SIG-M5 treated with dmso at 0.1 percent for 504 hours (cell line): ENCODE data around the gene RREB1.

Source experiments
- DNase-seq: peaks from one replicate; lab custom pipeline; 2025; ENCODE audit not compliant: unreplicated experiment; lab: John Stamatoyannopoulos, UW

Gene RREB1

DNA sequence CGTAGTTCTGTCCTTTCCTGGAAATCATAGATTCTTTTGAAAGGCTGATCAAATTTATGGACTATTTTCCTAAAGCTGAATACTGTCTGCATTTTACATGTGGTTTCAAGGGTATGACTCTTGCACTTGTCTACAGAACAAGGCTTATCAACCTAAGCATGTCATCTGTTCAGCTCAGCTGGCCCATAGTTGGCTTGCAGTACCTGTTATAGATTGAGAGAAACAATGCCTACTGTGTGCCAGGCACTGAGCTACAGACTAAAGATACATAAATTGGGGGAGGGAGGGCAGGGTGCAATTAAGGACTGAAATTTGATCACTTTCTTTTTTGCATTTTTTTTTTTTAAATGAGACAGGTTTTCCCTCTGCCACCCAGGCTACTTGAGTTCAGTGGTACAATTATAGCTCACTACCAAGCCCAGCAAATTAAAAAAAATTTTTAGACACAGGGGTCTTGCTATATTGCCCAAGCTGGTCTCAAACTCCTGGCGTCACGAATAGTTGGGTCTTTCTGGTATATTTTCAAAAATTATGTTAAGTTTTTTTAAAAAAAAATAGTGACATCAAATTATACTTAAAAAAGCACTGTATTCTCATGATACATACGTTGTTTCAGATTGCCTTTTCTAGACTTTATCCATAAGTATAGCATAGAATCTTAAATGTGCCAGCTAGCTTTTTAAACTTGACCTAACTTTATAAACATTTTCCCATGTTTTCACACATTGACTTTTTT lies 52.2 kb downstream of the RREB1 start:
- no peak for DNase-seq

DNA sequence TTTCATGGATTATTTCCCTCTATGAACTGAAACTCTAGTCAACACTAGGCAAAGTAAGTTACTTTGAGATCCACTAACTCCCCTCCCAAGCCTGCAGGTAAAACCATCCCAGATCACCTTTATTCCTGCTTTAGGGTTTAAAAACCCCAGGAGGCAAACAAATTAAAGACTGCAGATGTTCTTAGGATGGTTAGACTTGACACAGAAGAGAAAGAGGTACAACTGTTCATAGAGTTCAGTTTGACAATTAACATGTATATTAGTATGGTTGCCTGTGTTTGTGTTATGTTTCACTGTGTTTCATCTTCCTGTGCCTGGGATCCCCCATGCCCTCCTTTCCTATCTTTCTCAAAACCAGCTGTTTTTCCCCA lies 53.5 kb downstream of the RREB1 start:
- no peak for DNase-seq

DNA sequence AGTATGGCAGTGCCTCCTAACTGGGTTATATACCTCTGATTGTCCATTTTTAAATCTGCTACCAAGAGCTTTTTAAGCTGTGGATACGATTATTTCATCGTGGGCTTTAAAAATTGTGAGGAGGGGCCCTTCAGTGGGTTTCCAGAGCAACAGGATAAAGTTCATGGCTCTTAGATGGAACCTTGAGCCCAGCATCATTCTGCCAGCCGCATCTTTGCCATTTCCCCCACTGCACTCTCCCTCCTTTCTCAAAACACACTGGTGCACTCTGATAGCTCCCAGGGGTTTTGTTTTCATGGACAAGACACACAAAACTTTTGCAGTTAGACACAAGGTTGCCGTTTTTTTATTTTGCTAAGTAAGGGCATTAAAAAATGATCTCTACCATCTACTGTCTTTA lies 54.1 kb downstream of the RREB1 start:
- no peak for DNase-seq

DNA sequence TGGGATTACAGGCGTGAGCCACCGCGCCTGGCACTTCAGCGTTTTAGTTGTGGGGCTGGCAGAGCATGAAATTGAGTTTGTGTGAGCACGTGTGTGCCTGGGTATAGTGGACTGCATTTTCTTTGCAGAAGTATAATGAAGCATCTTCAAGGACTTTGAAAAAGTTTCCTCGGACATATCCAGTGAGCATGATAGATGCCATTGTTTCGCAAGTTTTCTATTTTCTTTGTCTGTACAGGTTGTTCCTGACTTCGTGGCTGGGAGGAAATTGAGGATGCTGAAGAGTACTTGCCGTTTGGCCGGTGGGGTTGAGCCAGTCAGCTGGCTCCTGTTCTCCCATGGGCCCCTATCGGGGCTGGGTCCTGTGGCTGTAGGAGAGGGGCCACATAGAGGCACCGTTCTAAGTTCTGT lies 55.9 kb downstream of the RREB1 start:
- peak; percentile 37 for DNase-seq

DNA sequence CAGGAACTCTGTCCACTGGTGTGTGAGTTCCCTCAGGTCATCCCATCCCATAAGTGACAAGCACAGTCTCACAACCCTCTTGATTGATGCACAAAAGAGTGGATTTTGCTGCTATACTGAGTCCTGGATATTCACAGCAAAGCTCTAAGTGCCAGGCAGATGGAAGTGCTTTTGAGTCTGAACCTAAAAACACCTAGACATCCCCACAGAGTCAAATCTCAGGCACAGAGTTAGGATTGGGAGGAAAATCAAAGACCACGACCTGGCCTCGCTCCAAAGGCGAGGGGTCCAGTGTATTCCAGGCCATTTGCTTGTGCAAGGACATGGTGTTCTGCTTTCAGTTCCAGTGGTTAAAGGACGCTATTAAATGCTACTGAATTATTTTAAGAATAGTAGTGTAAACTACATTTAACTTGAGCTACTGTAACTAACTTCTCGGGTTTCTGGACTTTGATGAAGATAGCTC lies 56.8 kb downstream of the RREB1 start:
- DNase-seq, result no peak

DNA sequence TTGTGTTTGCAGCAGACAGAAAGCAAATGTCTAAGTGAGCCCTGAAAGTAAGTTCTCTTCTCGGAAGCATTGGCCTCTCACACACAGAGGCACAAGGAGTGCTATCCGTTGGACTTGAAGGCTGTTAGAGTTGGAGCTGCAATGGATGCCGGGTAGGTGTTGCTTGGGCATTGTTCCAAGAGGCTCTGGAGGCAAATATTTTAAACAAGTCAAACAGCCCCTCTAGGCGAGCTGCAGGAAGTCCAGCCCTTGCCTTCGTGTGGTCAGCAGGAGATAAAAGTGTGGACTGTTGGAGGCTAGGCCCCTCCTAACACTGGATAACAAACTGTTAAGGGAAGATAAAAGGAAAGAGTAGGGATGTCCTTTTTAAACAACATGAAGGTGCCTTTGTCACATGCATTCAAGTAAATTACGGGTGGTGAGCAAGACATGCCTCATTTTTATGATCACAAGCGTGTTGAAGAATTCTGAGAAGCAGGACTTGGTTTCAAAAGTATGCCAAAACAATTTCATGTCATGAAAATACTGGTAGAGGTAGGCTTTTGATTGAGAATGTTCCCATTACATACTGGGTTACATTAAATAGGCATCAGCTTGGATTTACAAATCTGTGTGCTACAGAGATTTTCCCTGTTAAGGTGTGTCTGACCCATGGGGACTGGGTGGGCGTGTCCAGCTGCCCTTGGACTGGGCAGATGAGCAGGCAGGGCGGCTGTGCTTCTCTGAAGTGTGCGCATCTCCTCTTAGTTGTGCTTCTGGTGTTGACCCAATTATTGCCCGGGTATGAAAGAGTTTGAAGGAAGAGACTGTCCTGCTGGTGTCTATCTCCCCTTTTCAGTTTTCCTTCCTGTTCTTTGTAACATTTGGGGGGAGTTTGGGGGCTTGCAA lies 57.5 kb downstream of the RREB1 start:
- peak; percentile 68 for DNase-seq

DNA sequence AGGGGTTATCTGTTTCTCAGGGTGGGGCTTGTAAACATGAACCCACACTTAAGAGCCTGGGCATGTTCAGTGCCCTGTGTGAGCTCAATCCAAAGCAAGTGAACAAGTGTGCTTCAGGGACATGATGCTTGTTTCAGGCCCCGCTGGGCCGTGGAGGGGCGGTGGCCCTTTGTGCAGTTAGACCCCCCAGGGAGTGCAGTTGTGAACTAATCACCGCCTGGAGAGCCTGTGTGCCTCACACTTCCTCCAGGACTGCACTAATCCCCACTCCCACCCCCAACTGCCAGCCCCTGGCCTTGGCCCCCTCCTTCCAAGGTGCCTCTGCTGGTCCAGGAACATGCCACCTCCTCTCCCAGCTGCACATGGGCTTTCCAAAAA lies 58.1 kb downstream of the RREB1 start:
- DNase-seq, result peak; percentile 76

DNA sequence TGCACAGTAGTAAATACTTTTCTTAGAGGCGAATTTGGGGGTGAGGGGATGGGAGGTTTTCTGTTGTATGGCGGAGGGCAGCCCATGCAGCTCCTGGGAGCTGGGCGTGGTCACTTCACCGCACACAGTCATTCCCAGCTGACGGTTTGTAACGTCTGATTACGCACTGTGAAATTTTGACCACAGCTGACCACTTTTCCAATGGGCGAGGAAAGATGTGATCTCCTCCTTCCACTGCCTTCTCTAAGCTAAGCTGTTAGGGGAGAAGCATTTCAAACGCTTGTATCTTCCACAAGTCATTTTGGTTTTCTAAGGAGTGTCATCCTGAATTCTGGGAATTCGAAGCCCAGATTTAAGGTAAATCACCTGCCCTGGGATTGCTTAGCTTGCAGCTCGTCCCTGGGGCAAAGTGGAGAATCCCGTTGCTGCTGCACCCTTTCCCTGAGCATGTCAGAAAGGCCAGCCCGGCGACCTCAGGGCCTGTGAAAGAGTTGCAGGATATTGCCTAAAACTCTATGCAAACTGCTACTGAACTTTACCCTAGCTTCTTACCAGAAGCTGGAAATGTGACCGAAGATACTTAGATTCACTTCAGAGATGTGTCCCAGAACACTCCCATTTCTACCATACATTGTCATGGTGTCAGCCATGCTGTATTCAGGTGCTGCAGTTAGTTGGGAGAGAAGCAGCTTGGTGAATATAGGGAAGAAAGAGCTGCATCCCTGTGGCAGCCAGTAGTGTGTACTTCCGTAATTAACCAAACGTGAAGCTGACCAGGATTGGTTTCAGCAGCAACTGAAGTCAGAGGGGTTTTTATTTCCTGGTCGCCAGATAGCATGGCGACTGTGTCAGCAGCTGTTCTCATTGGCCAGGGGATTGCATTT lies 58.9 kb downstream of the RREB1 start:
- DNase-seq, result peak; percentile 76

DNA sequence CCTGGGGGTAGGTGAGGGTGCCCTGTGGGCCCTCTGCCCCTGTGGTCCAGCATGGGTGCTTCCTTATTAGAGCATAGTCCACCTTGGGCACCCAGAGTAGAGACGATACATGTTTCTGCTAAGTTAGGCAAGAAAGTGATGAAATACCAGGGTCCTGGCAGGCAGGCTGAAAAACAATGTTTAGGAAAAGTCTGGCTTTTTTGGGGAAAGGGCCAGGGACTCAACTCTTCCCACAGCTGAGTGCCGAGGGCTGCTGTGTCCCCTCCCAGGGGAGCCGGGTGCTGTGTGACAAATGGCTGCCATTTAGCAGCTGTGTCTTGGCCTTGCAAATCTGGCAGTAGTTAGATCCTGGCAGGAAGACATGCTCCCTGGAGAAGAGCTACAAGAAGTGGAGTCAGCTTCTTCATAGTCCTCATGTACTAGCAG lies 61.5 kb downstream of the RREB1 start:
- no peak for DNase-seq

DNA sequence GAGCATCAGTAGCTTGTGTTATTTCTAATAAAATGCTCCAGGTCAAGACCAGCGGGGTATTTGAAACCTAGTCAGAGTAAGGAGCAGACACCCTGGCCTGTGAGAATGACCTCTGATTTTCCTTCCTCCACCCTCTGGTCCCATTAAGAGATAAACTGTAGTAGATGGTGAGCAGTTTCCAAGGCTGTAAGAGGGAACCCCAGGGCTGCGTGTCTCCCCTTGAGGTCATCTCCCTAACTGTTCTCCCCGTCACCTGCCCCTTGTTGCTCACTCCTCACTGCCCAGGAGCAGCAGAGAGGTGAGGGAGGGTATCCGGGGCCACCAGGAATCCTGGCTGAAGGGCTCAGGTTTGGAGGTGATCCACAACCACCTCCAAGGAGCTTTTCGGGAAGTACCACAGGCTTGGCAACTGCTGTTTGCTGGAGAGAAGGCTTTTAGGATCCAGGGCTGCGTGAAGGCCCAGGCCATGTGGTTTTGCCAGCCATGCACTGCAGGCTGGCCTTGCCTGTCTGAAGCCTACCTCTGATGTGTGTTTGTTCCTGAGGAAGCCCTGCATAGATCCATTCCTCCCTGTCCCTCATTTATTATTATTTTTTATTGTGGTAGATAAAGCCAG lies 62.5 kb downstream of the RREB1 start:
- DNase-seq, result no peak

DNA sequence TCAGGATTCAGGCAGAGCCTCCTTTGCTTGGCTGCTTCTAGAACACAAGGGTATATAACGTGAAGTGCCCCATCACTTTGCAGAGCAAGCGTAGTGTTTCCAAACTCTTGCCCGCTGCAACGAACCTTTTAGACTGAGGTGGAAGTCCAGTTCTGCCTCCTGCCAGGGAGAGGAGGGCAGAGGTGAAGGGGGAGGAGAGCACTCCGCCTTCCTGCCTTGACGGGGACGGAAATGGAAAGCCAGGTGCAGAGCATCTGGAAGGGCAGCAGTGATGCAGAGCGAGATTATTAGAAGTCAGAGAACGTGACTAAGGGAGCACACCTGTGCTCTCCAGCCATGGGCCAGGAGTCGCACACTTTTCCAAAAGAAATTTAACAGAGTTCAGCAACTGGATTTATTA lies 63.4 kb downstream of the RREB1 start:
- no peak for DNase-seq

DNA sequence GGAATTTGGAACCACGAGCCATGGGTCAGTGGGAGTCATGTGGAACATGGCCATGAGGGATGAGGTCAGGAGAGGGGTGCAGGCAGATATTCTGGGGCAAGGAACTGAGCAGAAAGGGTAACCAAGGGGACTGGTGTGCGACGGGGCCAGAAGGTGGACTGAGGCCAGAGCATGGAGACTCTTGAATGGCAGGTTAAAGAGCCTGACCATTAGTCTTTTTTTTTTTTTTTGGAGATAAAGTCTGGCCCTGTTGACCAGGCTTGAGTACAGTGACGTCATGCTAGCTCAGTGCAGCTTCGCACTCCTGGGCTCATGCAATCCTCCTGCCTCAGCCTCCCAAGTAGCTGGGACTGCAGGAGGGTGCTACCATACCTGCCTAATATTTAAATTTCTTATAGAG lies 64.0 kb downstream of the RREB1 start:
- no peak for DNase-seq

DNA sequence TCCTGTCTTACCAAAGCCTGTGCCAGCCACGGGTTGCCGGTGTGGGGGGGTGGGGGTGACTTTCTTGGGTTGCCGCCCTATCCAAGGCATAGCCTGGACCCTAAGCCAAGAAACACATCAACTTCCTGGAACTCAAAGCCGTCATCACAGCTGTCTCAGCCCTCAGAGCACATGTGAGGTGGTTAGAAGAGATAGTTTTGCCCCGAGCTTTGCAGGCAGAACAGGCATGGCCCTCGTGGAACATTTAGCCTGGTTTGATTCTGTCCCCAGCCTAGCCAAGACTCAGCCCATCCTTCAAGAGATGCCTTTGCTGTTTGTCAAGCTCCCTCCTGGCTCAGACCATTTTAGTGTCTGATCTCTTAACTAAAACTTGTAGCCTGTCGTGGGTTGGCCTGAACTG lies 64.9 kb downstream of the RREB1 start:
- no peak for DNase-seq

DNA sequence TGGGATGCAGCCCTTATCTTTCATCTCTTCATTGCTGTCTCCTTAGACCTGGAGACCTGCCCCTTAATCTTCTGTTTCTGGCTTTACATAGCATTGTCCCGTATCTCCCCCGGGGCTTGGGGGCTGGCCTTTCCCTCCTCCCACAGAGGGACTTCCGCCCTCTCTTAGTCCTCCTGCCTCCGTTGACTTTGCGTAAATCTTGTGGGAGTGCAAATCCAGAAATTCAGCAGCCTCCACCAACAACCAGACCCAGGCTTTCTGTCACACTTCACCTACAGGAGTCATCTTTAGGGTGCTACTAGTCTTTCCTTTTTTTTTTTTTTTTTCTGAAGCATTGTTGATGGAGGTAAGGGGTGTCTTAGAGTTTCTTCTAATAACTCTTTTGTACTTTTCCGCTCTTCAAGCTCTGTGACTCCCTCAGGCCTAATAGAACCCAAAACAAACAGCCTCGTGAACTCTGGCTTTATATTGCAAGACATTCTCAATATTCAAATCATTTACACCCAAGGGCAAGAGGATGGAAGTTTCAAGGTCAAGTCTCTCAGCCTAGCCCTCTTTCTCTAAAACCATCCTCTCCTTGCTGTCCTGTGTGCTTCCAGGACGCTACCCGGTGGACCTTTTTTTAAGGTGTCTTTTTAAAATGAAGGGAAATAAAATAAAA lies 66.2 kb downstream of the RREB1 start:
- DNase-seq, result no peak

DNA sequence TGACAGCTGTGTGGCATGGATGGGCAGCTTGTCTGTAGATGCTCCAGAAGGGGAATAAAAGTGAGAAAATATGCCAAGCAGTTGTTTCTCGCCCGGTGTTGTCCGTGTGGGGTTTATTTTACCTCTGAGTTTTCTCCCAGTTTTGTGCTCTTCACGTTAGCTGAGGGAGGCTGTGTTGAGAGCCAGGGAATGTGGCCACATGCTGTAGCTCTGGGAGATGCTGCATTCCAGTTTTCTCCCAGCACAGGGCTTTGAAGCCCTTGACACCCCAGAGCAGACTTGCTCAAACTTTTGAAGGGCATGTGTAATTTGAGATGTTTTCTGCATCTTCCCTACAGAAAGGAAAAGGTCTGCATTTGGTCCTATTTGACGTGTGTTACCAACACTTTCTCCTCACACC lies 67.7 kb downstream of the RREB1 start:
- DNase-seq, result no peak

DNA sequence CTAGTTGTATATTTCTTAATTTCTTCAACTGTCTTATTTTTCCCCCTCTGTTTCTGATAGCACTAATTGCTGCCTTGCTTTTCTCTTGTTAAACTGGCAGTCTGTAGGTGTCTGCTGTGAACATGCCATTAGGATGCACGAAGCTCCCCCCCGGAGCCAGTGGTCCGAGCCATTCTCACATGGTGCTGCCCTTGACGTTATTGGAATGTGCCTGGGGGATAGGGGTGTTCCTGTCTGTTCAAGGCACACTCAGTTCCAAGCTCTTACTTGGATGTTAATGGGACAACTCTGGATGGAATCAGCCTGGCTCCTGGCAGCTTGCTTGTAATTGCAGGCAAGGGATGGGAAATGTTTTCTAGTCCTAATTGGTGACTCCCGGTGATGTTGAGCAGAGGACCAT lies 68.4 kb downstream of the RREB1 start:
- no peak for DNase-seq

DNA sequence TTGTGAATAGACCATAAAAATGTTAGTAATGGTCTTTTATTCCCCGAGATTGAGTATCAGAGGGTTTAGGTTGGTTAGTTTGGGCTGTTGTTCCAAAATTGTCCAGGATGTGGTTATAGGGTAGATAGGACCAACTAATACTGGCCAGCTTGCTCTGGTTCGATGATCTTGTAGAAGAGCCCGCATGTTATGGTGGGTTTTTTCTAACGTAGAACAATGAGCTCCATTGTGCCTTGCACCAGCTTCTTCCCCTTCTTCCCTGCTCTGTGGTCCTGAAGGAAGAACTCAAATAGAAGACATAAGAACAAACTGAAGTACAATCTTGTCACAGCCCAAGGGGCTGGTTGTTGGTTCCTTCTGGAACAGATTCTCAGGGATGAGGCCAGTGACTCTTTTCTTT lies 70.5 kb downstream of the RREB1 start:
- DNase-seq, result no peak

DNA sequence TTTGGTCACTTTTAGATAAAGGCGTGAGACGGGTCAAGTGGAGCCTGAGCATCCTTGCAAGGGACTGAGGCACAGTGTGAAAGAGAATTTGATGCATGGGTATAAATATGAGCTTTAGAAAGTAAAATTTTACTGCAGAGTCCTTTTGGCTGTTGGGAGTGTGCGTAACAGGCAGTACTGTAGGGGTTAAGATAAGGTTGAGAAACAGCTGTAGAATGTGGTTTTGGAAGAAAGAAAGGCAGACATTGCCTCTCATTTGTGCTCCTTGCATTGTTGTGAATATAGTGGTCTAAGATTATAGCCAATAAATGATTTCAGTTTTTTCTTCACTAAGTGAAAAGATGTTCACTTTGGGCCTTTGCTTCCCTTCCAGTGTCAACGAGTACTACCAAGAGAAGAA lies 73.0 kb downstream of the RREB1 start:
- DNase-seq, result no peak

DNA sequence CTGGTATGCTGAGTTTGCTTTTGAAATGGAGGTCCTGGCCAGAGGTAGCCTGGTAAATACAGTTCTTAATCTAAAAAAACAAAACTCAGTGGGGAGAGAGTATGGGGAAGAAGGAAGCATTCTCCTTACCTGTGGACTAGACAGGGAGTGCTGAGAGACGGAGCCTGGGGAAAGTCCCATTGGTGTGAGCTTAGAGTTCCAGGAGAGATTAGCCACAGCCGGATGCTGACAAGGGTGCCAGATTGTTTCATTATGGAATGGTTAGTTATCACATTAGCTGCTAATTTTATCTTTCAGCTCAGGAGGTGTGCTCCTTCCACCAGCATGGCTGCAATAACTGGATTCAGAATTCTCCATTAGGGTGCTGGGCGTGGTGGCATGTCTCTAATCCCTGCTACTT lies 75.9 kb downstream of the RREB1 start:
- no peak for DNase-seq

DNA sequence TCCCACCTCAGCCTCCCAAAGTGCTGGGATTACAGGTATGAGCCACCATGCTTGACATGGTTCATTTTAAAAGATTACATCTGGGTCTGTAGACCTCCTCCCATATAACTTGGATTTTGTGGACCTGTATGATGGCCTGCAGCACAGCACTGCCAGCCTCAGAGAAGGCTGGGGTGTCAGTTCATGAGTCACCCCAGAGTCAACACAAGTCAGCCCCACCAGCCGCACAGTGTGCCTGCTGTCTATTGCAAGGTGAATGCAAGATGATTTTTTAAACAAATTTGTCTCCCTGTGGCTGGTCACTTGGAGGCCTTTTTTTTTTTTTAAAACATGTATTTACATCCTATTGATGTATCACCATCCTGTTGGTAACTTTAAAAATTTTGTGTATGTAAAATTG lies 76.7 kb downstream of the RREB1 start:
- no peak for DNase-seq
